OCI-LY7 (cell line): ENCODE data around the gene GNAQ.

Experiments
- EZH2phosphoT487 ChIP-seq: fragments of 200-600 bp; sonication (generic); IDR thresholded peaks from 2 replicates; pipeline ENCODE4 v1.6.1; 2018; ENCODE audit warnings: low read depth, borderline replicate concordance, mild to moderate bottlenecking, mixed run types, antibody characterized with exemption, low read length, moderate library complexity, mixed read lengths
- TF ChIP-seq, protein P1 (sequence below): fragments of 200-600 bp; sonication (generic); conservative IDR thresholded peaks from 2 replicates; pipeline ENCODE4 v1.5.1; 2014; ENCODE audit warnings: mild to moderate bottlenecking, antibody characterized with exemption, low read length, moderate library complexity, mixed read lengths

DNA sequence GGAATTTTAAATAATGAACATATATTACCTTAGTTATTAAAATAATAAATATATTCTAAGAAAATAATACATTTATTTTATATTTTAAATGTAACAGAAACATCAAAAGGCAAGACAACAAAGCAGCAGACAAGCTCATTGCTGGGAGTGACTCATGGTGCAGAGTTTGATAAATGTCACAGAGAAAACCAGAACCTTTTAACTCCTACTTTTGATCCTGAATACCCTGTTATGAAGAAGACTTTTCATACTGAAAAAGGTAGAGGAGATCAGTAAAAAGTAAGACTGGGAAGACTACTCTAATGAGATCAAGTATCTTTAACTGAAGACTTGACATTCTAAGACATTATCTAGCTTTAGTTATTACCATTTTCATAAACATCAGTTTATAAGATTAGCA lies 284.4 kb downstream of the GNAQ start:
- TF ChIP-seq, protein P1, sequence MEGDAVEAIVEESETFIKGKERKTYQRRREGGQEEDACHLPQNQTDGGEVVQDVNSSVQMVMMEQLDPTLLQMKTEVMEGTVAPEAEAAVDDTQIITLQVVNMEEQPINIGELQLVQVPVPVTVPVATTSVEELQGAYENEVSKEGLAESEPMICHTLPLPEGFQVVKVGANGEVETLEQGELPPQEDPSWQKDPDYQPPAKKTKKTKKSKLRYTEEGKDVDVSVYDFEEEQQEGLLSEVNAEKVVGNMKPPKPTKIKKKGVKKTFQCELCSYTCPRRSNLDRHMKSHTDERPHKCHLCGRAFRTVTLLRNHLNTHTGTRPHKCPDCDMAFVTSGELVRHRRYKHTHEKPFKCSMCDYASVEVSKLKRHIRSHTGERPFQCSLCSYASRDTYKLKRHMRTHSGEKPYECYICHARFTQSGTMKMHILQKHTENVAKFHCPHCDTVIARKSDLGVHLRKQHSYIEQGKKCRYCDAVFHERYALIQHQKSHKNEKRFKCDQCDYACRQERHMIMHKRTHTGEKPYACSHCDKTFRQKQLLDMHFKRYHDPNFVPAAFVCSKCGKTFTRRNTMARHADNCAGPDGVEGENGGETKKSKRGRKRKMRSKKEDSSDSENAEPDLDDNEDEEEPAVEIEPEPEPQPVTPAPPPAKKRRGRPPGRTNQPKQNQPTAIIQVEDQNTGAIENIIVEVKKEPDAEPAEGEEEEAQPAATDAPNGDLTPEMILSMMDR = no peak
- no peak for TF ChIP-seq EZH2phosphoT487
